ENCODE results near the gene SPPL2C. TPM values are rescaled to one million over a fixed set of nuclear protein-coding genes. Genes with fewer than 3 reads are reported as not detected.

SPPL2C gene, protein sequence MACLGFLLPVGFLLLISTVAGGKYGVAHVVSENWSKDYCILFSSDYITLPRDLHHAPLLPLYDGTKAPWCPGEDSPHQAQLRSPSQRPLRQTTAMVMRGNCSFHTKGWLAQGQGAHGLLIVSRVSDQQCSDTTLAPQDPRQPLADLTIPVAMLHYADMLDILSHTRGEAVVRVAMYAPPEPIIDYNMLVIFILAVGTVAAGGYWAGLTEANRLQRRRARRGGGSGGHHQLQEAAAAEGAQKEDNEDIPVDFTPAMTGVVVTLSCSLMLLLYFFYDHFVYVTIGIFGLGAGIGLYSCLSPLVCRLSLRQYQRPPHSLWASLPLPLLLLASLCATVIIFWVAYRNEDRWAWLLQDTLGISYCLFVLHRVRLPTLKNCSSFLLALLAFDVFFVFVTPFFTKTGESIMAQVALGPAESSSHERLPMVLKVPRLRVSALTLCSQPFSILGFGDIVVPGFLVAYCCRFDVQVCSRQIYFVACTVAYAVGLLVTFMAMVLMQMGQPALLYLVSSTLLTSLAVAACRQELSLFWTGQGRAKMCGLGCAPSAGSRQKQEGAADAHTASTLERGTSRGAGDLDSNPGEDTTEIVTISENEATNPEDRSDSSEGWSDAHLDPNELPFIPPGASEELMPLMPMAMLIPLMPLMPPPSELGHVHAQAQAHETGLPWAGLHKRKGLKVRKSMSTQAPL
- not detected for total RNA-seq
- 0 reads per million in 2 donors for total RNA-seq

DNA sequence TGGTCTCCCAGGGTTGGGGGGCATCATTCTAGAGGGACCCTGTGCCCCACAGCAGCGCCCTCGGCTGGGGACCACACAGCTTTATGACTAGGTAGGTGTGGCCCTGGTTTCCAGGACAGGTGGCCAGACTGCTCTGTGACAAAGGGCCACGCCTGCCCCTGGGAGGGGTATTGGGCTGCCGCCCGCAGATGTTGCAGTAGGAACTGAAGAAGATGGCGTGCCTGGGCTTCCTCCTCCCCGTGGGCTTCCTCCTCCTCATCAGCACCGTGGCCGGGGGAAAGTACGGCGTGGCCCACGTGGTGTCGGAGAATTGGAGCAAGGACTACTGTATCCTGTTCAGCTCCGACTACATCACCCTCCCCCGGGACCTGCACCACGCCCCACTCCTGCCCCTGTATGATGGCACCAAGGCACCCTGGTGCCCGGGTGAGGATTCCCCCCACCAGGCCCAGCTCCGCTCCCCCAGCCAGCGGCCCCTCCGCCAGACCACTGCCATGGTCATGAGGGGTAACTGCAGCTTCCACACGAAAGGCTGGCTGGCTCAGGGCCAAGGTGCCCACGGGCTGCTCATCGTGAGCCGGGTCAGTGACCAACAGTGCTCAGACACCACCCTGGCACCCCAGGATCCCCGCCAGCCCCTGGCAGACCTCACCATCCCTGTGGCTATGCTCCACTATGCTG lies at the start of gene SPPL2C:
TSS of gene SPPL2C (plus strand) at position 187 of the 681 bp plus-strand sequence. CDS start at position 213, 26 bp downstream.
- DNase-seq (no peak), ATAC-seq (no peak)
- Mint-ChIP-seq H3K36me3 (ENCODE audit: low read depth) (no peaks in the 10 kb centered on the region), H3K27me3 (peaks cover 6% of the 10 kb centered on the region), H3K4me3 (no peak within 1 kb of the TSS), H3K27ac (no peak within 1 kb of the TSS), H3K4me1 (no peaks in the 10 kb centered on the region)
- H3K9me3 ChIP-seq (ENCODE audit: control insufficient read depth, low read length, poor library complexity, severe bottlenecking): no peaks in the 10 kb centered on the region

GRCh38 chr17:45800816-45801215 lies 43.9 kb upstream of the SPPL2C start:
- Mint-ChIP-seq H3K27ac (no peak overlapping the region), H3K4me3 (no peak overlapping the region), H3K36me3 (ENCODE audit: low read depth) (peaks cover 6% of the 10 kb centered on the region), H3K27me3 (peaks cover 82% of the 10 kb centered on the region), H3K4me1 (peaks cover 8% of the 10 kb centered on the region)
- H3K9me3 ChIP-seq (ENCODE audit: control insufficient read depth, low read length, poor library complexity, severe bottlenecking): no peaks in the 10 kb centered on the region
- no peak for ATAC-seq
- no peak for DNase-seq

GRCh38 chr17:45801421-45801820 lies 43.3 kb upstream of the SPPL2C start:
- Mint-ChIP-seq H3K4me3 (no peak overlapping the region), H3K27ac (no peak overlapping the region), H3K4me1 (peaks cover 8% of the 10 kb centered on the region), H3K27me3 (peaks cover 82% of the 10 kb centered on the region), H3K36me3 (ENCODE audit: low read depth) (peaks cover 6% of the 10 kb centered on the region)
- H3K9me3 ChIP-seq (ENCODE audit: control insufficient read depth, low read length, poor library complexity, severe bottlenecking): no peaks in the 10 kb centered on the region
- ATAC-seq (no peak), DNase-seq (no peak)

DNA sequence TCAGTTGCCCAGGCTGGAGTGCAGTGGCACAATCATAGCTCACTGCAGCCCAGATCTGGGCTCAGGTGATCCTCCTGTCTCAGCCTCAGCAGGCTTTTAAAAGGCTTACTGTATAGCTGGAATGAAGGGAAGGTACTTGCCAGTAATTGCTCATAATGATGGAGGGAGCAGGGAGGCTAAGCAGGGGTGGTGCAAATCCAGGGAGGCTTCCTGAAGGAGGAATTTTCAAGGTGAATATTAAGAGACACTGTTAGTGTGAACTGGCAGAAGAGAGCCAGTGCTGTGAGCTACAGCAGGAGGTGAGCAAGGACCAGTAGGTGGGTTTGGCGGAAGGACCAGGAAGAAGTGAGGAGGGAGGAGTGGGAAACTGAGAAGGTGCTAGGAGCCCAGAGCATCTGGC lies 35.8 kb upstream of the SPPL2C start:
- Mint-ChIP-seq H3K27me3 (peaks cover 60% of the 10 kb centered on the region), H3K27ac (no peak overlapping the region), H3K4me3 (no peak overlapping the region), H3K4me1 (peaks cover 2% of the 10 kb centered on the region), H3K36me3 (ENCODE audit: low read depth) (peaks cover 2% of the 10 kb centered on the region)
- H3K9me3 ChIP-seq (ENCODE audit: control insufficient read depth, low read length, poor library complexity, severe bottlenecking): no peaks in the 10 kb centered on the region
- no peak for ATAC-seq
- no peak for DNase-seq

- DNase-seq: no peak
- Mint-ChIP-seq H3K36me3 (ENCODE audit: low read depth) (peaks cover 2% of the 10 kb centered on the region), H3K27ac (no peak overlapping the region), H3K4me3 (no peak overlapping the region), H3K27me3 (peaks cover 57% of the 10 kb centered on the region), H3K4me1 (peaks cover 2% of the 10 kb centered on the region)
- ATAC-seq: no peak
- no peaks in the 10 kb centered on the region for H3K9me3 ChIP-seq (ENCODE audit: control insufficient read depth, low read length, poor library complexity, severe bottlenecking)
Measured at GRCh38 chr17:45809499-45809898, 35.2 kb upstream of the SPPL2C start.

DNA sequence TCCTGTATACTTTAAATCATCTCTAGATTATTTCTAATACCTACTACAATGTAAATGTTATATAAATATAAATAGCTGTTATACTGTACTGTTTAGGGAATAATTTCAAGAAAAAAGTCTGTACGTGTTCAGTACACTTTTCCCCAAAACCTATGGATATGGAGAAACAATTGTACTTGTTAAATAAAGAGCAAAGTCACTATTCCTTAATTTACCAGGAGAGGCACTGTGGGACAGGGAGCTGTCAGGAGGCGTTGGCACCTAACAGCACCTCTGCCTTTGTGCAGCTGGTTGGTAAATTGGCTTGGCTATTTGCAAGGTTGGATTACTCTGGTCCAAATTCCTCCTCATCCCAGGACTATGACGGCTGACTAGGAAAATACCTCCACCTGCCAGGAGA lies 32.6 kb upstream of the SPPL2C start:
- ATAC-seq (no peak), DNase-seq (no peak)
- no peaks in the 10 kb centered on the region for H3K9me3 ChIP-seq (ENCODE audit: control insufficient read depth, low read length, poor library complexity, severe bottlenecking)
- peaks cover 2% of the 10 kb centered on the region for H3K4me1 Mint-ChIP-seq
- H3K36me3 Mint-ChIP-seq (ENCODE audit: low read depth): peaks cover 2% of the 10 kb centered on the region
- H3K27ac Mint-ChIP-seq: no peak overlapping the region
- H3K4me3 Mint-ChIP-seq: no peak overlapping the region
- peaks cover 47% of the 10 kb centered on the region for H3K27me3 Mint-ChIP-seq

DNA sequence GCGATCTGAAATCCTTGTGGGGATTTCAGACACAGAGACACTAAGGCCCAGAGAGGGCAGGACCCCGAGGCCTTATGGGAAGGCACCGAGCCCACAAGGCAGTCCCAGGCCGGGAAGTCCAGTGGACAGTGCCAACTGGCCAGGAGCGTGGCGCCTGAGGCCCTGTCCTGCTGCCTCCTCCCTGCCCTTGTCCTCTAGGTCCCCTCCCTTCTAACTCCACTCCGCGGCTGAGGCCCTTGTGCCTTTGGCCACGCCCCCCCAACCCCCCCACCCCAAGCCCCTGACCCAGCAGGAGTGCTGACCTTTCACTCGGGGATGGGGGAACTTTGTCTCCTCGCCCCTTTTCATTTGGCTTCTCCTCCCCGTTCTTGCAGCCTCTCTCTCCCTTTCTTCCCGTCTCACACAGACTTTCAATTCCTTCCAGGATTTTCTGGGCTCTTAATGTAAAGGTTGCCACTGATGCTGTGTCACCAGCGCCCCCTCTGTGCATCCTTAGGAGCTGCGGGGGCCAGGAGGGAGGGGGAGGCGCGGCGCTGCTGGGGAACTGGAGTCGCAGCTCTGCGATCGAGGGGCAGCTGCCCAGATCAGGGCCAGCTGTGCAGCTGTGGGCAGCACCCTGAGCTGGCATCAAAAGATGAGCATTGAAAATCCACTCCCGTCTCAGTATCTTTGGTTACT lies 31.5 kb upstream of the SPPL2C start:
- no peaks in the 10 kb centered on the region for H3K9me3 ChIP-seq (ENCODE audit: control insufficient read depth, low read length, poor library complexity, severe bottlenecking)
- Mint-ChIP-seq H3K27me3 (peaks cover 38% of the 10 kb centered on the region), H3K4me1 (peaks cover 2% of the 10 kb centered on the region), H3K27ac (no peak overlapping the region), H3K4me3 (no peak overlapping the region), H3K36me3 (ENCODE audit: low read depth) (peaks cover 2% of the 10 kb centered on the region)
- DNase-seq (no peak), ATAC-seq (no peak)

DNA sequence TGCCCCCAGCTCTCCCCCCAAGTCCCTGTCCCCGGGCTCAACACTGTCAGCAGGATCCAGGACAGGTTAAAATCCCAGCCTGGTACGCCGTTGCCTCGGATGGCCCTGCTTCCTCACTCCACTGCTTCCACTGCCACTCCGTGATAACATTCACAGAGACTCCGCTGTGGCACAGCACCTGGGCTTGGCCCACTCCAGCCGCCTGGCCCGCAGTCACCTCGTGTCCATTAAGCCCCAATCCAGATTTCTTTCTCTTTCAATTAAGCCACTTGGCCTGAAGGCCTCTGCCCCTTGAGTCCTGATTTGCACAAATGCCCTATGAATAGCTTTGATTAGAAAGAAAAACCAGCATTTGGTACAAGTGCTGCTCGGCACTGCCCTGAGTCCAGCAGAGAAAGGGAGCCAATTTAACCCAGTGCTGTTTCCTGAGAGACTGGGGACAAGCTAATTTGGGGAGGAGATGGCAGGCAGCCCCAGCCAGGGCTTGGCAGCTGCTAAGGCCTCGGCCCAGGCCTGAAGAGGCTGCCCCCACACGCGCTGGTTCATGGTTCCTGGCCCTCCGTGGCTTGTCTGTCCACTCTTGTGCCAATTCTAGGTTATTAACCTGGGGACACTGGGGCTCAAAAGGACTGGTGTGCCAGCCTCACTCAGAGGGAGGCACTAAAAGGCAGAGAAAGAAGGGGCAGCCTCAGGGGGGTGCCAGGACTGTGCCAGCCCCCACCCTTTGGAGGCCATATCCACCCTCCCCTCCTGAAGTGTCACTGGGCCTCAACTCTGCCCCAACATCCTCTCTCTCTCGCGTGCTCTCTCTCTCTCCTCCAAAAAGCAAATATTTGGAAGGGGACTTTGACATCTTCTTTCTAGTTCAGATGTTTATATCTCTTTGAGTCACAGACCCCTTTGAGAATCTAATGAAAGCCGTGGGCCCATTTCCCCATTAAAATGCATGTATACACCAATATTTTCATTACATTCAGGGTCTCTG lies 29.8 kb upstream of the SPPL2C start:
- no peak for ATAC-seq
- H3K4me3 Mint-ChIP-seq: no peak overlapping the region
- no peak overlapping the region for H3K27ac Mint-ChIP-seq
- no peaks in the 10 kb centered on the region for H3K36me3 Mint-ChIP-seq (ENCODE audit: low read depth)
- DNase-seq: no peak
- peaks cover 30% of the 10 kb centered on the region for H3K27me3 Mint-ChIP-seq
- H3K4me1 Mint-ChIP-seq: peaks cover 2% of the 10 kb centered on the region
- no peaks in the 10 kb centered on the region for H3K9me3 ChIP-seq (ENCODE audit: control insufficient read depth, low read length, poor library complexity, severe bottlenecking)

DNA sequence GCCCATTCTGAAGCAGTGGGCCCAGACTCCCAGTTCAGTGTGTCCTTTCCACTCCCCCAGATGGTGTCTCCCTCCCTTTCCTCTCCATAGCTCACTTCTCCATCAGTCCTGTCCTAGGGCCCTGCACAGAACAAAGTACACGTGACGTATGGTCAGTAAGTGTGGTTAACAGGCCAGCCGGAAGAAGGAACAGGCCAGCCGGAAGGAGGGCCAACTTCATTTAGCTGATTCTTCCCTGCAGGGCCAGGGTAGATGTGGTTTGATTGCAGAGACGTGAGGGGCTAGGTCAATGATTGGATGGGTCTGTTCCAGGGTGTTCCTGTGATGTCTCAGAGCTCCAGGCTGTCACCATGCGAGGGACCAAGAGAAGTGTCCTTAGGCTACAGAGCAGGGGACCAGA lies 28.9 kb upstream of the SPPL2C start:
- Mint-ChIP-seq H3K27ac (no peak overlapping the region), H3K4me1 (peaks cover 4% of the 10 kb centered on the region), H3K27me3 (peaks cover 33% of the 10 kb centered on the region), H3K4me3 (no peak overlapping the region), H3K36me3 (ENCODE audit: low read depth) (no peaks in the 10 kb centered on the region)
- DNase-seq (no peak), ATAC-seq (no peak)
- no peaks in the 10 kb centered on the region for H3K9me3 ChIP-seq (ENCODE audit: control insufficient read depth, low read length, poor library complexity, severe bottlenecking)

GRCh38 chr17:45818041-45818440 lies 26.6 kb upstream of the SPPL2C start:
- Mint-ChIP-seq H3K4me3 (no peak overlapping the region), H3K4me1 (peaks cover 4% of the 10 kb centered on the region), H3K27me3 (peaks cover 22% of the 10 kb centered on the region), H3K36me3 (ENCODE audit: low read depth) (no peaks in the 10 kb centered on the region), H3K27ac (no peak overlapping the region)
- no peaks in the 10 kb centered on the region for H3K9me3 ChIP-seq (ENCODE audit: control insufficient read depth, low read length, poor library complexity, severe bottlenecking)
- no peak for DNase-seq
- no peak for ATAC-seq

GRCh38 chr17:45818699-45819098 lies 26.0 kb upstream of the SPPL2C start:
- no peaks in the 10 kb centered on the region for H3K36me3 Mint-ChIP-seq (ENCODE audit: low read depth)
- ATAC-seq (no peak), DNase-seq (no peak)
- H3K27ac Mint-ChIP-seq: no peak overlapping the region
- H3K9me3 ChIP-seq (ENCODE audit: control insufficient read depth, low read length, poor library complexity, severe bottlenecking): no peaks in the 10 kb centered on the region
- no peak overlapping the region for H3K4me3 Mint-ChIP-seq
- H3K4me1 Mint-ChIP-seq: peaks cover 2% of the 10 kb centered on the region
- H3K27me3 Mint-ChIP-seq: peaks cover 18% of the 10 kb centered on the region

GRCh38 chr17:45819632-45820031 lies 25.0 kb upstream of the SPPL2C start:
- H3K9me3 ChIP-seq (ENCODE audit: control insufficient read depth, low read length, poor library complexity, severe bottlenecking): no peaks in the 10 kb centered on the region
- DNase-seq (no peak), ATAC-seq (no peak)
- Mint-ChIP-seq H3K36me3 (ENCODE audit: low read depth) (no peaks in the 10 kb centered on the region), H3K4me3 (no peak overlapping the region), H3K27me3 (peaks cover 12% of the 10 kb centered on the region), H3K4me1 (peaks cover 2% of the 10 kb centered on the region), H3K27ac (no peak overlapping the region)

All from T-helper 17 cell (primary cell).